HG02798 (cell line): Measurements from ENCODE around the gene PRDM11.

ENCODE experiments used
- ATAC-seq: cut with Tn5 transposase; IDR thresholded peaks from one replicate; pipeline ENCODE4 v1.9.1; 2021; ENCODE audit warnings: mild to moderate bottlenecking; ENCODE audit not compliant: unreplicated experiment, poor library complexity

The PRDM11 gene

DNA sequence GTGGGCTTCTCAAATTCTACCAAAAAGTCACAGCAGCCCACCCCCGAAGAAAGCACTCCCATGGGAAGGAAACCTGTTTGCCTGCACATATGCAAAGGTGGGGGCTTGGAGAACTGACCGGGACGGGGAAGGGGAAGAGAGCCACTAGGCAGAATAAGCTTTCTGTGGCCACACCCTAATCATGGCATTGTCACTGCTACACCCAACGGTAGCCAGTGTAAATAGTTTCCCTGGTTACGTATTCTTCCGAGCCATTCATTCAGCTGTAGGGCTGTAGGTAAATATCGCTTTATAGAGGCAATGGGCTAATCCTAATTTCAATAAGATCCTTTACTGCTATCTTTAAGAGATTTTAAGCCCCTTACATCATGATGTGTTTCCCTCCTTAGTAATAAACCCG lies 61.7 kb downstream of the PRDM11 start:
- ATAC-seq, result no peak

DNA sequence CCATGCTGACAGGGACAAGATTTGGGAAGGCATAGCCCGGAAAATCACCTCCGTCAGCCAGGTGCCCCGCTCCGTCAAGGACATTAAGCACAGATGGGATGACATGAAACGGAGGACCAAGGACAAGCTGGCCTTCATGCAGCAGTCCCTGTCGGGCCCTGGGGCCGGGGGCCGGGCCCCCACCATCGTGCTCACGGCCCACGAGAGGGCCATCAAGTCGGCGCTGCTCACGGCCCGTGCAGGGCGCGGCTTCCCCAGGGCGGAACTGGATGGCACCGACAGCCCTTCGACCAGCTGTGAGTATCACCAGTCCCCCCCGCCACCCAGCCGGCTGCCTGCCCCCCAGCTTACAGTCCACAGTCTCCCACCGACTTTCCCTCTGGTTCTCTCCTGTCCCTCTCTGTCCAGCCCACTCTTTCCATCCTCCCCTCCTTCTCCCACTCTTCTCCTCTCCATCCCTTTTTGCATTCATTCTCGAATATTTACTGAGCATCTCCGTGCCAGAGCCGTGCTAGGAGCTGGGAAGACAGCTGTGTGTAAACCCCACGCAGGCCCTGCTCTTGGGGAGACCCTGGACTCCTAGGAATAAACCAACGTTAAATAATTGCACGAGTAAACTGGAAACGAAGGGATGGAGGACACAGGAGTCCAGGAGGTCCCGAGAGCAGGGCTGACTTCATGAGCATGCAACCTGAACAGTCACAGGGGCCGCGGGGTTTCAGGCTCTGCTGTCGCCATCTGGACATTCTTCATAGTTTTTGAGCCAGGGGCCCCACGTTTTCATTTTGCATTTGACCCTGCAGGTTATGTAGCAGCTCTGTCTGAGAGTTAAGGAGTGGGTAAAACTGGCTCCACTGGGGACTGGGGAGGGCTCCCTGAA lies 62.8 kb downstream of the PRDM11 start:
- no peak for ATAC-seq

DNA sequence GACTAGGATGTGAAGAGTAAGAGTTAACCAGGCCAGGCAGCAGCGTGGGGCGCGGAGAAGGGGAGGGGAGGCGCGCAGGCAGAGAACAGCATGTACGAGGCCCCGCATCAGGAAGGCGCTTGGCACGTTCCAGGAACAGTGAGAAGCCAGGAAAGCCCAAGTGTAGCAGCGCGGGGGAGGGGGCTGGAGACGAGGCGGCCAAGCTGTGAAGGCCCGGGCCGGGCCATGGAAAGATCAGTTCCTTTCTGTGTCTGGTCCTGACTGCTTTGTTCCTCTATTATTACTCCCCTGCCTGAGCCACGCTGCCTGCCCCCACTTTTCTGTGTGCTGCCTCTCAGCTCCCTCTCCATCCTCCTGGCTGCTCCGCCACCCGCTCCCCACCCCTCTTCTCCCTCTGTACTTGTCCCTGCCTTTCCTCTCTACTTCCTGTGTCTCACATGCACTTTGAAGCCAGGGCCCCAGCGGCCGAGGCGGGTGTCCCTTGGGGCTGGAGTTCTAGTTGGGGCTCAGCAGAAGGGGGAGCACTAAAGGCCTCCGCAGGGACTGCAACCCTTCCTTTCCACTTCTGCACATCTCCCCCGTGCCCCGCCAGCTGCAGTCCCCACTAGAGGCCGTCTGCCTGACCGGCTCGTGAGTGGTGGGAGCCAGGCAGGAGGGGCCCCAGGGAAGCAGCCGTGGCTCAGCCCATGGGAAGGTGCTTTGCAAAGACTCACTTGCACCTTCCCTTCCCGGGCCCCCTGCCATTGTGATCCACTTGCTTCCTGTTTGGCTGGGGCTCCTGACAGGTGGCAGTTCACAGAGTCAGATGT lies 63.7 kb downstream of the PRDM11 start:
- ATAC-seq, result no peak

DNA sequence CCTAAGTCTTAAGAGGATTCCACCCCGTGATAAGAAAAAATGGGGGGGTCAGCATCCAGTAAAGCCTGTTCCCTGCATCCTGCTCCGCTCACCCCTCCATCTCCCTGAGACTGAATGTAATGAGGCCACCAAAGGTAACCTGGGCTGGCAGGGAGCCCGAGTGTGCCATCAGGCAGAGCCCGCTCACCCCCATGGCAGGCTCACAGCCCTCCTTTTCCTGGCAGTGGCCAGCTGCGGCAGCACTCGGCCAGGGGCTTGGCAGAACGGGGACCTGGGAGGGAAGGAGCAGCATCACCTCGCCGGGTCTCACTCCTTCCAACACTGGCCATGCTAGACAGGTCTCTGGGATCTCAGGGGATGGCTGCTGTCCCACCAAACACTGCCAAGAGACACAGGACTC lies 64.4 kb downstream of the PRDM11 start:
- no peak for ATAC-seq

DNA sequence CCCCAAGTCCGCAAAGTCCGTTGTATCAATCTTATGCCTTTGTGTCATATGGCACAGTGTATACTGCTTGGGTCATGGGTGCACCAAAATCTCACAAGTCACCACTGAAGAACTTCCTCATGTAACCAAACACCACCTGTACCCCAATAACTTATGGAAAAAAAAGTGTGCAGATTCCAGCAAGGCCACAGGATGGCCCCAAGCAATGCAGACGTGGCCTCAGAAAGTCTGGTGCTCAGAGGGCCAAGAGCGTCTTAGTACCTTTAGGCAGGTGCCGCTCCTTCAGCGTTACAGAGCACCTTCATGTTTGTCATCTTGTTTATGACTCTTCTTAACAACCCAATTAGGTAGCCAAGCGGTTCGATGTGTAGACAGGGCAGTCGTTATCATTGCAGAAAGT lies 65.3 kb downstream of the PRDM11 start:
- no peak for ATAC-seq

DNA sequence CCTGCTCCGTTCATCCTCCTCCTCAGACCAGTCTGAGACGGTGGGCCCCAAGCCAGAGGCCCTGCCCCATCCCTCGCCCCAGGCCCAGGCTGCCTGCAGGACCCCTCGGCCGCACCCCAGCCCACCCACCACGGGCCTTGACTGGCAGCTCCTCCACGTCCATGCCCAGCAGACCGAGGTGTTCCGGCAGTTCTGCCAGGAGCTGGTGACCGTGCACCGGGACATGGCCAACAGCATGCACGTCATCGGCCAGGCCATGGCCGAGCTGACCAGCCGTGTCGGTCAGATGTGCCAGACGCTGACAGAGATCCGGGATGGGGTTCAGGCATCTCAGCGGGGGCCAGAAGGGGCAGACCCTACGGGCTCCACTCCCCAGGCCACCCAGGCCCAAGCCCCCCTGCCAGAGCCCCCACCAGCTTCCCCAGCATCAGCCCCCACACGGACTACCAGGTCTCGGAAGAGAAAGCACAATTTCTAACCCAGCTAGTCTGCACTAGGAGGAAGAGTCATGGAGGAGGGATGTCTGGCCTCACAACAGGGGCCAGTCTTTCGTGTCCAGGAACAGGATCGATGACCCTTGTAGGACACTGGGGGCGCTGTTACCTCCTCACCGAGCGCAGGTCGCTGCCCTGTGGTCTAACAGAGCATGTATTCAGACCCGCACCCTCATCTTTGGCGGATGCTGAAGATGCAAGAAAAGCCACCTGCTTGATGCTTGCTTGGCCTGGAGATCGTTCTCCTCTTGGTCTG lies 66.3 kb downstream of the PRDM11 start:
- ATAC-seq, result no peak

DNA sequence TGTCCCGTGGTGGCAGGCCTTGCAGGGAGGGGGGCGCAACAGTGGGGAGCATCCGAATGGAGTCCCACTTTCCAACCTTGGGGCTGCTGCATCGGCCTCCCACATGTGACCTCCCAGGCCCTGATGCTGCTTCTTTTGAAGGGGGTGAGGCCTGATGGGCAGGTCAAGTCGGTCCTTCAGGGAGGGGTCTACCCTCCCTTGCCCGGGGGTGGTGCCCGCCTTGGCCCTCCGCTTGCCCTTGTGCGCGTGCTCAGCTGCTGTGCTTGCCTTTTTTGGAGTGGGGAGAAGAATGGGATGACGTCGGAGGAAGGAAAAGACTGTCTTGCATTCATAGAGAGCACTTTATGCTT lies 66.9 kb downstream of the PRDM11 start:
- ATAC-seq, result no peak

DNA sequence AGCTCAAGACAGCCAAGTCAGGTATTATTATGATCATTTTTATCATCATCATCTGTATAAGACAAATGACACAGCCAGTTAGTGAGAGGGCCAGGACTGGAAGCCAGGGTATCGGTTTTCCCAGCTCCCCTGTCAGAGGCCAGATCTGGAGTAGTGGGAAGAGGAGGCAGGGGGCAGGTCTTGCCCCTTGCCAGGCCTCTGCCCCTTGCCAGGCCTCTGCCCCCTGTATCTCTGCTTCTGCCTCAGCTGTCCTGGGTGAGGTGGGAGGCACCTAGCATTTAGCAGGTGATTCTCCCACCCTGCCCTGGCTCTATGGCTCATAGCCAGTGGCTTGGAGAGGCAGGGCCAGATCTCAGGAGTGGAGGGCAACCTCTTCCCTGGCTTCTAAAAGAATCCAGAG lies 67.3 kb downstream of the PRDM11 start:
- no peak for ATAC-seq

DNA sequence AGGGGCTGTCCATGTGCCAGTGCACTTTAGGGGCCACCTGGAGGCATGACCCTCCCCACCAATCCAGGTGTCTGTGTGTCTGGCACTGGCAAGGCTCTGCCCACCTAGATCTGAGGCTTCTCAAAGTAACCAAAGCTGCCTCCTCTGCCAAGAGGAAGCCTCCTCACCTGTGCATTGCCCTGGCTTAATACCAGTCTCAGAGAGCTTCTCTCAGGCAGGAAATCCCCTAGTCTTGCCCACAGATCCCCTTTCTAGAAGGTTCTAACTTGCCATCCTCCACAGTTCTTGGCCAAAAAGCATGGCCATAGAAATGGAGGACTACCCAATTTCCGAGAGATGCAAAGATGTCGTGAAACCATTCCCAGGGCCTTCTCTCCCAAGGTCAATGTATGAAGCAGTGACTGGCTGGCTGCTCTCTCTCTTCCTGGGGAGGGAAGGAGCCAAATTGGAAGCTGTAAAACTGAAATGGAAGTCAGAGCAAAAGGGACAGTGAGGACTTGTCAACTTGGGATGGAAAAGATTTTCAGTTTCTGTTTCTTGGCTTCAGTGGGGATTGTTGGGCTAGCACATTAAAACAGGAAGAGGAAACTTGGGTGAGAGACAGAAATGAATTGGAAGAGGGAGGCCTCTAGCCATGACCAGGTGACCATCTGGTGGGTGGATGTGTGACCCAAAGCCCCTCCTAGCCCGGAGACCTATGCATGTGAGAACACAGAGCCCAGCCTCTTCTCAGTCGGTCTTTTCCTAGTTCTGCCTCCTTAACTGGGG lies 68.8 kb downstream of the PRDM11 start:
- no peak for ATAC-seq

DNA sequence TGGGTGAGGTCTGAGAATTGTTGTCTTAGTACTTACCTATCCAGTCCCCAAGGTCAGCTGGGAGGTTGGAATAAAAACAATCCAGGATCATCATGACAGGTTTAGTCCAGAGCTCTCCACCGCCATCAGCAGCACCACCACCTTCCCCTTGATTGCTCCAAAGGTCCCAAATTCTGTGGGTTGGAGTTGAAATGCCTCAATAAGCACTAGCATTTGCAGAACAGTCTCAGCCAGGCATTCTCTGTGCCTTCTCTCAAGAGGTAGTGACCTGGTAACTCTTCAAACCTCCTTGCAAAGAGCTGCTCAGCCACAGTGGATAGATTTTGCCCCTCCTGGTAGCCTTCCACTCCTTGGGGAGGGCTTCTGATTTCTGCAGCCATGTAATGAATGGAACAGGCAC lies 69.6 kb downstream of the PRDM11 start:
- no peak for ATAC-seq

DNA sequence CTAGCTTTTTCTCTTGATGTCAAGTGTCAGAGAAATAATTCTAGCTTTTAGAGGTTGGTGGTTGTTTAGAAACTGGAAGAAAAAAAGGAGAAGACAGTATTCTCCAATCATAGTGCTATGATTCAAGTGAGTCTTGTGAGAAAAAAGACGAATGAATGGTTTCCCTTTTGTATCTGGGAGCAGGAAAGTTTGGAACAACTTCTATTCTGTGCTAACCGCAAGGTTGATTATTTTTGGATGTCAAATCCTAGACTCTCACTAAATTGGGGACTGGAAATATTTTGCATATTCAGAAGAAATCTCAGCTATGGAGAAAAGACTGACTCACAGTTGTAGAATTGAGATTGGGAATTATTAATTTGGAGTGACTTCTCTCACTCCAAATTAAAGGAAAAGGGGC lies 70.5 kb downstream of the PRDM11 start:
- no peak for ATAC-seq

DNA sequence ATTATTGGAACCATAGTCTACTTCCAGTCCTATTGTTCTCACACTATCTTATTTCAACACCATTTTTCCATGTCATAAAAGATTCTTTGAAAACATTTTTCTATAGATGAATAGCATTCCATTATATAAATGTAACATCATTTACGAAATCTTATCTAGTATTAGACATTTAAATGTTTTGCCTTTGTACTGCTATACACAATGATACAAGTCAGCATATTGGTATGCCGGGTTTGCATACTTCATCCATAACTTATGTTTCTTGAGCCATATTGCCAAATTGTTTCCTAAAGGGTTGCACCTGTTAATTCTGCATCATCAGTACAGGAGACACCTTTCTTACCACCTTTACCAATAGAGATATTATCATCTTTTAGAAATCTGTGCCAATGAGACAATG lies 71.6 kb downstream of the PRDM11 start:
- ATAC-seq, result no peak

DNA sequence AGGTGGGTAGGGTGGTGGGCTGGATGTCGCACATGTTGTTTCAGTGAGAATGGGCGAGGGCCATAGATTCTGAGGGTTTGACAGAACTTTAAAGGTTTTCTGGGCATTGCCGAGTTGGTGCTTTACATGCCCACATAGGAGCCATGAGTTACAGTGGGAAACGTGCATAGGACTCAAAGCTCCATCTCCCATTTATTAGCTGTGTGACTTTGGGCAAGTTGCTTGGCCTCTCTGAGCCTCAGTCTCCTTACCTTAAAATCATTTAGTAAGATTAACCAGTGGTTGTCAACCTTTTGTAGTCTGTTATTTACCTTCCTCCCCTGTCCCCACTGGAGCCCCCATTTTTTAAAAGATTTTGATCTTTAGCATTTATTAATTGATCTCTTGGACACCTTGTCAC lies 72.3 kb downstream of the PRDM11 start:
- no peak for ATAC-seq

DNA sequence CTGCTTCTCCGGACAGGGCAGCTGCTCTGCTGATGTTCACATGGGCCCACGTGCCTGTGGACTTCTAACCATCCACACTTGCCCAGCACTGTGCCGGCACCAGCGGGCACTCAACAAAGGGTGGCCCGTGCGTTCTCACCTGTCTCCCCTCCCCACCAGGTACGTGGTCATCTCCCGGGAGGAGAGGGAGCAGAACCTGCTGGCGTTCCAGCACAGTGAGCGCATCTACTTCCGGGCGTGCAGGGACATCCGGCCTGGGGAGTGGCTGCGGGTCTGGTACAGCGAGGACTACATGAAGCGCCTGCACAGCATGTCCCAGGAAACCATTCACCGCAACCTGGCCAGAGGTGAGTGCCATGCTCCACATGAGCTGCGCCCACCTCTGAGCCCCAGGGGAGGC lies 73.0 kb downstream of the PRDM11 start:
- ATAC-seq, result no peak

DNA sequence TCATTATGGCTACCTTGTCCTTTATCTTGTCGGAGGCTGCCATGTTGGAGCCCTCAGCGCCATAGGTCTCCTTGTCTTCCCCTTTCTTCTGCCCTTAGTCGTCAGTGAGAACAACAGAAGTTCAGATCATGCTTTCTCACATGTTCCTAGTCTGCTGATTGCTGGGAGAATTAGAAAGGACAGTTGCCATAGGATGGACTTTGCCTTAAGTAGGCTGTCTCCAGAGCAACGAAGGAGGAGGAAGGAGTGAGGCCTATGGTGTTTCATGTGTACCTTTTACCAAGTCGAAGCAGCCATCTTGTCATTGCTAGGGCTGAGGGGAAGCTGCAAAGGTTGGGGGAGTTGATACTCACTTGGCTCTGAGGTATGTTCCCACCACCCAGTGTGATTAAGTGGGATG lies 77.1 kb downstream of the PRDM11 start:
- no peak for ATAC-seq

DNA sequence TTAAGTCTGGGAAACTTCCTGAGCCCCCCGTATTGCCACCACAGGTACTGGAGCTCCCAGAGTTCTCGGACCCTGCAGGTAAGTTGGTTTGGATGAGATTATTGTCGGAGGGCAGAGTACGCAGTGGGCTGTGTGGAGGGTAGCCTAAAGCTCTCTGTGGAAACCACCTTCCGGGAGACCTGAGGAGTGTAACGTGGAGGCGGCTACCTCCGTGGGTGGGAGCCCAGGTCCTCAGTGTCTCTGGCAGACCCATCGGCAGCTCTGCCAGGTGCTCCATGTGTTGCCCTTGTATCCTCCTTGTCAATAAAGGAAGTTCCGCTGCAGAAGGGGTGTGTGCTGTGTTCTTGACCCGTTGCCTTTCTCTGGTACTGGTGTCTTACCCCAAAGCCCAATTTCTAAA lies 78.3 kb downstream of the PRDM11 start:
- ATAC-seq, result no peak

DNA sequence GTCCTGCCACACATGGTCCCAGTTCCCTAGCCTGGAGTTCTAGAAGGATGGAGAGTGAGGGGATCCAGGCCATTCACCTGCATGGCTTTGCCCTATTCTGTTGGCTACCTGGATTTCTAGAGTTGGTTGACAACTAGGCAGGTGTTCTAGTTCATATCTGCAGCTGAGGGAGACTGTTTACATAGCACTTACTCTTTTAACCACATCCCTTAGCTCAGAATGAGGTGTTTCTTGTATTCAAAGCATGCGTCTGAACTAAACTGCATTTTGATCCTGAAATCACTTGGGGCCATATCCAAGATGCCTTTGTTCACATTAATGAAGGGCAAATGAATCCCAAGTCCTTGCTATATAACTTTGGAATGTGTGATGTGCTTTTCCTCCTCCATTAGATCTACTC lies 78.8 kb downstream of the PRDM11 start:
- ATAC-seq, result no peak

DNA sequence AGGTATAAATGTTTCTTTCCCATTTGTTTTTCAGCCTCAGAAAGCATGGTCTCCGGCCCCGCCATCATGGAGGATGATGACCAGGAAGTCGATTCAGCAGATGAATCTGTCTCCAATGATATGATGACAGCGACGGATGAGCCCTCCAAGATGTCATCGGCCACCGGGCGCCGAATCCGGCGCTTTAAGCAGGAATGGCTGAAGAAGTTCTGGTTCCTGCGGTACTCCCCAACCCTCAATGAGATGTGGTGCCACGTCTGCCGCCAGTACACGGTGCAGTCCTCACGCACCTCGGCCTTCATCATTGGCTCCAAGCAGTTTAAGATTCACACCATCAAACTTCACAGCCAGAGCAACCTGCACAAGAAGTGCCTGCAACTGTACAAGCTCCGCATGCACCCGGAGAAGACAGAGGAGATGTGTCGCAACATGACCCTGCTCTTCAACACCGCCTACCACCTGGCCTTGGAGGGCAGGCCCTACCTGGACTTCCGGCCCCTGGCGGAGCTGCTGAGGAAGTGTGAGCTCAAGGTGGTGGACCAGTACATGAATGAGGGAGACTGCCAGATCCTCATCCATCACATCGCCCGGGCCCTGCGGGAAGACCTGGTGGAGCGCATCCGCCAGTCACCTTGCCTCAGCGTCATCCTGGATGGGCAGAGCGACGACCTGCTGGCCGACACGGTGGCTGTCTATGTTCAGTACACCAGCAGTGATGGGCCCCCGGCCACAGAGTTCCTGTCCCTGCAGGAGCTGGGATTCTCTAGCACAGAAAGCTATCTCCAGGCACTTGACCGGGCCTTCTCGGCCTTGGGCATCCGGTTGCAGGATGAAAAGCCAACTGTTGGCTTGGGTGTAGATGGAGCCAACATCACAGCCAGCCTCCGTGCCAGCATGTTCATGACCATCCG lies 79.8 kb downstream of the PRDM11 start:
- no peak for ATAC-seq

DNA sequence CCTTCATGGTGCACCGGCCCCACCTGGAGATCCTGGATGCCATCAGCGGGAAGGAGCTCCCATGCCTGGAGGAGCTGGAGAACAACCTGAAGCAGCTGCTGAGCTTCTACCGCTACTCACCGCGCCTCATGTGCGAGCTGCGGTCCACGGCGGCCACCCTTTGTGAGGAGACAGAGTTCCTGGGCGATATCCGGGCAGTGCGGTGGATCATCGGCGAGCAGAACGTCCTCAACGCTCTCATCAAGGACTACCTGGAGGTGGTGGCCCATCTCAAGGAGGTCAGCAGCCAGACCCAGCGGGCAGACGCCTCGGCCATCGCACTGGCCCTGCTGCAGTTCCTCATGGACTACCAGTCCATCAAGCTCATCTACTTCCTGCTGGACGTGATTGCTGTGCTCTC lies 80.5 kb downstream of the PRDM11 start:
- ATAC-seq, result no peak
